Raji (cell line): ENCODE measurements around the gene LCN1.

Source experiments
- POLR2A ChIP-seq: IDR thresholded peaks from 2 replicates; pipeline ENCODE4 v1.6.1; 2011; ENCODE audit warnings: low read depth, low read length, control low read depth; ENCODE audit not compliant: insufficient read depth

The LCN1 gene

GRCh38 chr9:135547756-135548736, 26.8 kb downstream of the LCN1 start:
- TF ChIP-seq POLR2A: no peak

- TF ChIP-seq POLR2A: no peak
Observed at GRCh38 chr9:135550344-135550918, 29.2 kb downstream of the LCN1 start.

- no peak for TF ChIP-seq POLR2A
Observed at GRCh38 chr9:135551031-135551430, 29.8 kb downstream of the LCN1 start.

- TF ChIP-seq POLR2A: no peak
Observed at GRCh38 chr9:135551456-135551855, 30.2 kb downstream of the LCN1 start.

GRCh38 chr9:135552021-135552697, 30.9 kb downstream of the LCN1 start:
- TF ChIP-seq POLR2A: no peak

GRCh38 chr9:135552698-135553171, 31.5 kb downstream of the LCN1 start:
- no peak for TF ChIP-seq POLR2A

- no peak for TF ChIP-seq POLR2A
Observed at GRCh38 chr9:135554718-135555117, 33.5 kb downstream of the LCN1 start.

GRCh38 chr9:135555203-135555602, 34.0 kb downstream of the LCN1 start:
- no peak for TF ChIP-seq POLR2A

GRCh38 chr9:135555910-135556309, 34.7 kb downstream of the LCN1 start:
- TF ChIP-seq POLR2A: no peak

GRCh38 chr9:135559606-135560005, 38.4 kb downstream of the LCN1 start:
- TF ChIP-seq POLR2A: no peak

GRCh38 chr9:135561391-135562234, 40.4 kb downstream of the LCN1 start, which contains the start of gene PAEP:
Gene PAEP (plus strand): TSS chr9:135561756.
- no peak for TF ChIP-seq POLR2A

- TF ChIP-seq POLR2A: no peak
Observed at GRCh38 chr9:135562235-135562745, 41.0 kb downstream of the LCN1 start.

- TF ChIP-seq POLR2A: no peak
Observed at GRCh38 chr9:135563039-135563476, 41.8 kb downstream of the LCN1 start.

GRCh38 chr9:135563858-135564257, 42.6 kb downstream of the LCN1 start:
- TF ChIP-seq POLR2A: no peak
